Measurements from ENCODE around the gene URI1.

GRCh38 chr19:30009013-30009412 lies 67.0 kb downstream of the URI1 start:
- TF ChIP-seq CTCF (IDR thresholded peaks at IDR 0.05), result no peak
- no peak for TF ChIP-seq POLR2A (IDR thresholded peaks at IDR 0.05)

Measured in body of pancreas (tissue), 4 donors.